ENCODE measurements around the gene CCDC182. TPM values are rescaled to one million over a fixed set of nuclear protein-coding genes. Genes with fewer than 3 reads are reported as not detected.
A peak's percentile ranks its signal among the peaks of the same experiment; 100 is the strongest.

CCDC182 gene
- total and polyA plus RNA-seq, 9 of the 15 experiments (the other 6 are each of a cell fraction or from before 2014, with no cell fraction given) = not detected

DNA sequence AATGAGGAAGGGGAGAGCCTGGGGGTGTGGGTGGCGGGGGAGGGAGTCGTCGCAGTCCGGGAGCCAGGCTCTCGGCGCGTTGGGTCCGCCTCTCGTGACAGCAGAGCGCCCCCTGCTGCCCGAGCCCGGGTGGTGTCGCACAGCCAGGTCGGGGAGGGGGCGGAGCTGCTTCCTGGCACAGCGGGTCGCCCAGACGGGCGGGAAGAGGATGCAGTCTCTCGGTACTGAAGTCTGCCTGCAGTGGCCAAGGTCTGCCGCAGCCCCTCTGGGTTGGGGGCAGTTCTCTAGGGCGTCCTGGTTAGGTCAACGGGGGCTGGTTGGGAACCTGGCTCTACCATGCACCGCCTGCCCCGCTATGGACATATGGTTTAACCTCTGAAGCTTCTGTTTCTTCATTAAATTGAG lies 38.2 kb upstream of the CCDC182 start (continued):
- TF ChIP-seq, protein P1, sequence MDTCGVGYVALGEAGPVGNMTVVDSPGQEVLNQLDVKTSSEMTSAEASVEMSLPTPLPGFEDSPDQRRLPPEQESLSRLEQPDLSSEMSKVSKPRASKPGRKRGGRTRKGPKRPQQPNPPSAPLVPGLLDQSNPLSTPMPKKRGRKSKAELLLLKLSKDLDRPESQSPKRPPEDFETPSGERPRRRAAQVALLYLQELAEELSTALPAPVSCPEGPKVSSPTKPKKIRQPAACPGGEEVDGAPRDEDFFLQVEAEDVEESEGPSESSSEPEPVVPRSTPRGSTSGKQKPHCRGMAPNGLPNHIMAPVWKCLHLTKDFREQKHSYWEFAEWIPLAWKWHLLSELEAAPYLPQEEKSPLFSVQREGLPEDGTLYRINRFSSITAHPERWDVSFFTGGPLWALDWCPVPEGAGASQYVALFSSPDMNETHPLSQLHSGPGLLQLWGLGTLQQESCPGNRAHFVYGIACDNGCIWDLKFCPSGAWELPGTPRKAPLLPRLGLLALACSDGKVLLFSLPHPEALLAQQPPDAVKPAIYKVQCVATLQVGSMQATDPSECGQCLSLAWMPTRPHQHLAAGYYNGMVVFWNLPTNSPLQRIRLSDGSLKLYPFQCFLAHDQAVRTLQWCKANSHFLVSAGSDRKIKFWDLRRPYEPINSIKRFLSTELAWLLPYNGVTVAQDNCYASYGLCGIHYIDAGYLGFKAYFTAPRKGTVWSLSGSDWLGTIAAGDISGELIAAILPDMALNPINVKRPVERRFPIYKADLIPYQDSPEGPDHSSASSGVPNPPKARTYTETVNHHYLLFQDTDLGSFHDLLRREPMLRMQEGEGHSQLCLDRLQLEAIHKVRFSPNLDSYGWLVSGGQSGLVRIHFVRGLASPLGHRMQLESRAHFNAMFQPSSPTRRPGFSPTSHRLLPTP (IDR thresholded peaks at IDR 0.05; ENCODE audit: borderline replicate concordance, extremely low read depth, insufficient read length) = no peak
- TF ChIP-seq, protein P2, sequence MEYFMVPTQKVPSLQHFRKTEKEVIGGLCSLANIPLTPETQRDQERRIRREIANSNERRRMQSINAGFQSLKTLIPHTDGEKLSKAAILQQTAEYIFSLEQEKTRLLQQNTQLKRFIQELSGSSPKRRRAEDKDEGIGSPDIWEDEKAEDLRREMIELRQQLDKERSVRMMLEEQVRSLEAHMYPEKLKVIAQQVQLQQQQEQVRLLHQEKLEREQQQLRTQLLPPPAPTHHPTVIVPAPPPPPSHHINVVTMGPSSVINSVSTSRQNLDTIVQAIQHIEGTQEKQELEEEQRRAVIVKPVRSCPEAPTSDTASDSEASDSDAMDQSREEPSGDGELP (CRISPR knock-in tag; IDR thresholded peaks at IDR 0.05; ENCODE audit: borderline replicate concordance) = peak; percentile 65
- TF ChIP-seq, protein P3, sequence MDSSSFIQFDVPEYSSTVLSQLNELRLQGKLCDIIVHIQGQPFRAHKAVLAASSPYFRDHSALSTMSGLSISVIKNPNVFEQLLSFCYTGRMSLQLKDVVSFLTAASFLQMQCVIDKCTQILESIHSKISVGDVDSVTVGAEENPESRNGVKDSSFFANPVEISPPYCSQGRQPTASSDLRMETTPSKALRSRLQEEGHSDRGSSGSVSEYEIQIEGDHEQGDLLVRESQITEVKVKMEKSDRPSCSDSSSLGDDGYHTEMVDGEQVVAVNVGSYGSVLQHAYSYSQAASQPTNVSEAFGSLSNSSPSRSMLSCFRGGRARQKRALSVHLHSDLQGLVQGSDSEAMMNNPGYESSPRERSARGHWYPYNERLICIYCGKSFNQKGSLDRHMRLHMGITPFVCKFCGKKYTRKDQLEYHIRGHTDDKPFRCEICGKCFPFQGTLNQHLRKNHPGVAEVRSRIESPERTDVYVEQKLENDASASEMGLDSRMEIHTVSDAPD (CRISPR knock-in tag; IDR thresholded peaks at IDR 0.05) = no peak
- TF ChIP-seq ZNF561 (CRISPR knock-in tag; conservative IDR thresholded peaks at IDR 0.05) (no peak), STAT5A (IDR thresholded peaks at IDR 0.05; ENCODE audit: borderline replicate concordance, low read length) (no peak), RFX5 (IDR thresholded peaks at IDR 0.05; ENCODE audit: low read depth, low read length) (no peak), ZC3H4 (CRISPR knock-in tag; IDR thresholded peaks at IDR 0.05; ENCODE audit: borderline replicate concordance) (no peak), PRMT5 (CRISPR knock-in tag; IDR thresholded peaks at IDR 0.05) (no peak), CXXC5 (CRISPR knock-in tag; IDR thresholded peaks at IDR 0.05) (0 out of 2 replicates have a peak, but pooled peaks have one; percentile 42), LCOR (CRISPR knock-in tag; IDR thresholded peaks at IDR 0.05) (0 out of 2 replicates have a peak, but pooled peaks have one; percentile 46), ARID2 (IDR thresholded peaks at IDR 0.05) (0 out of 2 replicates have a peak, but pooled peaks have one; percentile 25), STAG1 (CRISPR knock-in tag; IDR thresholded peaks at IDR 0.05; ENCODE audit: borderline replicate concordance) (peak; percentile 80; the same call in 1 of the 2 replicates)
- TF ChIP-seq, protein P4, sequence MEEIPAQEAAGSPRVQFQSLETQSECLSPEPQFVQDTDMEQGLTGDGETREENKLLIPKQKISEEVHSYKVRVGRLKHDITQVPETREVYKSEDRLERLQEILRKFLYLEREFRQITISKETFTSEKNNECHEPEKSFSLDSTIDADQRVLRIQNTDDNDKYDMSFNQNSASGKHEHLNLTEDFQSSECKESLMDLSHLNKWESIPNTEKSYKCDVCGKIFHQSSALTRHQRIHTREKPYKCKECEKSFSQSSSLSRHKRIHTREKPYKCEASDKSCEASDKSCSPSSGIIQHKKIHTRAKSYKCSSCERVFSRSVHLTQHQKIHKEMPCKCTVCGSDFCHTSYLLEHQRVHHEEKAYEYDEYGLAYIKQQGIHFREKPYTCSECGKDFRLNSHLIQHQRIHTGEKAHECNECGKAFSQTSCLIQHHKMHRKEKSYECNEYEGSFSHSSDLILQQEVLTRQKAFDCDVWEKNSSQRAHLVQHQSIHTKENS (CRISPR knock-in tag; IDR thresholded peaks at IDR 0.05) = no peak
- TF ChIP-seq, protein P5, sequence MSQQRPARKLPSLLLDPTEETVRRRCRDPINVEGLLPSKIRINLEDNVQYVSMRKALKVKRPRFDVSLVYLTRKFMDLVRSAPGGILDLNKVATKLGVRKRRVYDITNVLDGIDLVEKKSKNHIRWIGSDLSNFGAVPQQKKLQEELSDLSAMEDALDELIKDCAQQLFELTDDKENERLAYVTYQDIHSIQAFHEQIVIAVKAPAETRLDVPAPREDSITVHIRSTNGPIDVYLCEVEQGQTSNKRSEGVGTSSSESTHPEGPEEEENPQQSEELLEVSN (IDR thresholded peaks at IDR 0.05; ENCODE audit: borderline replicate concordance in 1 of 2, extremely low read depth in 1 of 2, insufficient read depth in 1 of 2, insufficient read length in 1 of 2, low read depth in 1 of 2, low read length in 1 of 2, poor library complexity in 1 of 2, severe bottlenecking in 1 of 2) = peak; percentile 42 to 76
